Measurements from ENCODE around the gene H3-3A.

H3-3A gene

DNA sequence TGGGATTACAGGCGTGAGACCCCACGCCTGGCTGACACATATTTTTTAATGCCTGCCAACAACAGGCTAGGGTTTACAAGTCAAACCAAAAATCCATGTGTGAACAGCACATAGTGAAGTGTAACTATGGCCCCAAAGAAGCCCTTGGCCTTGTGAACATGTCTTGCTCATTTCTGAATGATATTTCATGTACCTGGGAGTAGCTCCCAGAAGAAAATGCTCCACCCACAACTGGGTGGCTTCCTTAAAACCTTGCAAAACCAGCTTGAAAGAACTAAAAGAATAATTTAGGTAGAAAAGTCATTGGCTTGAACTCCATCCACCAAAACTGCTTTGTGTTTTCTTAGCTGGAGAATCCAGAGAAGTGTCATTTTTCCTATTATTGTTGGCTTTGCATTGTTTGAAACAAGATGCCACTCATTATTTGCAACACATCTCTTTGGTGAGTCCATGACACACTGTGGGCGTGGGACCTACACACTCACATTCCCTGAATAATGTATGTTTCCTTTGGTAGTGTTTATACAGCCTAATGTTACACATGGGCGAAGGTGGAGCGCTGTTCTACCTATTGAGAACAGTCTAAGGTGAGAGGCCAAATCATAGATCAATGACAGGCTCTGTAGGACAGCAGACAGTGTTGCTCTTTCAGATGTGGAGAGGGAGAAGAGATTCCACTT lies 34.8 kb upstream of the H3-3A start:
- Histone ChIP-seq H3K27me3 (ENCODE audit: insufficient read depth, insufficient read length) (no peaks in the 10 kb centered on the region), H3K36me3 (ENCODE audit: insufficient read depth, insufficient read length, low read length) (no peaks in the 10 kb centered on the region), H3K4me1 (ENCODE audit: insufficient read depth, insufficient read length) (no peaks in the 10 kb centered on the region), H3K9me3 (ENCODE audit: insufficient read depth, low read length) (no peaks in the 10 kb centered on the region), H3K4me3 (ENCODE audit: insufficient read length, low read depth) (no peak overlapping the region), H3K9ac (ENCODE audit: insufficient read length, low read depth) (no peak overlapping the region)
- TF ChIP-seq SUZ12 (IDR thresholded peaks at IDR 0.05; ENCODE audit: extremely low read depth, insufficient read depth, insufficient read length) (no peak), ZNF274 (IDR thresholded peaks at IDR 0.05; ENCODE audit: low read depth, low read length) (no peak), YY1 (IDR thresholded peaks at IDR 0.05; ENCODE audit: insufficient read depth, insufficient read length) (no peak)
- DNase-seq (ENCODE audit: low read depth, low spot score), result no peak

GRCh38 chr1:226029093-226029496 lies 33.4 kb upstream of the H3-3A start:
- no peak for DNase-seq (ENCODE audit: low read depth, low spot score)
- H3K4me3 ChIP-seq (ENCODE audit: insufficient read length, low read depth), result no peak overlapping the region
- no peaks in the 10 kb centered on the region for H3K27me3 ChIP-seq (ENCODE audit: insufficient read depth, insufficient read length)
- H3K4me1 ChIP-seq (ENCODE audit: insufficient read depth, insufficient read length), result no peaks in the 10 kb centered on the region
- no peaks in the 10 kb centered on the region for H3K36me3 ChIP-seq (ENCODE audit: insufficient read depth, insufficient read length, low read length)
- TF ChIP-seq YY1 (IDR thresholded peaks at IDR 0.05; ENCODE audit: insufficient read depth, insufficient read length) (no peak), ZNF274 (IDR thresholded peaks at IDR 0.05; ENCODE audit: low read depth, low read length) (no peak), SUZ12 (IDR thresholded peaks at IDR 0.05; ENCODE audit: extremely low read depth, insufficient read depth, insufficient read length) (no peak)
- no peaks in the 10 kb centered on the region for H3K9me3 ChIP-seq (ENCODE audit: insufficient read depth, low read length)
- no peak overlapping the region for H3K9ac ChIP-seq (ENCODE audit: insufficient read length, low read depth)

DNA sequence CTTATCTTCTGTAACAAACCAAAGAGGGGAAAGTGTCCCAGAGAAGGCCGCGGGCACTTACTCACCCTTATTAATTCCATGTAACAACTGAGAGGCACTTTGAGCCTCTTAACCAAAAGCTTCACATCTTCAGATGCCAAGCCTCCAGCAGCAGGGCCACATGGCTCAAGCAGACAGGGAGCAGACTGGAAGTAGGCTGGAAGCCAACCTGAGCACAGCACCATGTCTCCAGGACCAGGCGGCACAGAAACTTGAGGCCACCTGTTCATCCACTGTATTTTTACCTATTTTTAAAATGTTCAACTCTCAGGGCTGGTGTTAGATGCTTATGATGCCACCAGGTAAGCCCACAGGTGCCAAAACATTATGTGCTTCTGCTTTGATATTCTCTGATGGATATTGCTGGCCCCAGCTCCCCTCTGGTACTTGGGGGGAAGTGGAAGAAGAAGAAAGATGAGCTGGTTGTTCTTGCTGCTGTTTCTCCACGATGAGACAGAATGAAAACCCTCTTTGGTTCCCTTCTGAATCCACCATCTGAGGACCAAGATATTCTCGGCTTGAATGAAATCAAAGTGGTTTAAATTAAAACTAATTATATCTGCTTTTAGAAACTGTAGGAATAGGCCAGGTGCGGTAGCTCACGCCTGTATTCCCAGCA lies 32.8 kb upstream of the H3-3A start:
- DNase-seq (ENCODE audit: low read depth, low spot score), result no peak
- Histone ChIP-seq H3K36me3 (ENCODE audit: insufficient read depth, insufficient read length, low read length) (no peaks in the 10 kb centered on the region), H3K9ac (ENCODE audit: insufficient read length, low read depth) (no peak overlapping the region), H3K4me1 (ENCODE audit: insufficient read depth, insufficient read length) (no peaks in the 10 kb centered on the region), H3K9me3 (ENCODE audit: insufficient read depth, low read length) (no peaks in the 10 kb centered on the region), H3K27me3 (ENCODE audit: insufficient read depth, insufficient read length) (no peaks in the 10 kb centered on the region), H3K4me3 (ENCODE audit: insufficient read length, low read depth) (no peak overlapping the region)
- TF ChIP-seq SUZ12 (IDR thresholded peaks at IDR 0.05; ENCODE audit: extremely low read depth, insufficient read depth, insufficient read length), result no peak
- no peak for TF ChIP-seq YY1 (IDR thresholded peaks at IDR 0.05; ENCODE audit: insufficient read depth, insufficient read length)
- no peak for TF ChIP-seq ZNF274 (IDR thresholded peaks at IDR 0.05; ENCODE audit: low read depth, low read length)

DNA sequence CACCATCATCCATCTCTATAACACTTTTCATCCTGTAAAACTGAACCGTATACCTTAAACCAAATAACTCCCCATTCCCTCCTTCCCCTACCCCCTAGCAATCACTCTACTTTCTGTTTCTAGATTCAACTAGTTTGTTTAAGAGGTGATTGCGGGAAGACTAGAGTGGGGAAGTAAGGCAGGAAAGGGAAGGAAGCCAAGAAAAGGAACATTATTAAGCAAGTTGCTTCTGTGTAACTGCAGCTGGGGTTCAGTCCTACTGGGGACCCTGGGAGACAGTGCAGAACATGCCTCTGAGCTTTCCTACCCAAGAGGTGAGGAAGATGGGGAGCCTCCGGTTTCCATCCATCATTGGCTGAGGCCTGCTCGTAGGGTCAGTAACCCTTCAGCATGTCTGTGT lies 28.9 kb upstream of the H3-3A start:
- no peaks in the 10 kb centered on the region for H3K36me3 ChIP-seq (ENCODE audit: insufficient read depth, insufficient read length, low read length)
- no peak for TF ChIP-seq ZNF274 (IDR thresholded peaks at IDR 0.05; ENCODE audit: low read depth, low read length)
- no peak for TF ChIP-seq SUZ12 (IDR thresholded peaks at IDR 0.05; ENCODE audit: extremely low read depth, insufficient read depth, insufficient read length)
- TF ChIP-seq YY1 (IDR thresholded peaks at IDR 0.05; ENCODE audit: insufficient read depth, insufficient read length), result no peak

GRCh38 chr1:226033991-226034390 lies 28.5 kb upstream of the H3-3A start:
- DNase-seq (ENCODE audit: low read depth, low spot score), result no peak
- TF ChIP-seq YY1 (IDR thresholded peaks at IDR 0.05; ENCODE audit: insufficient read depth, insufficient read length) (no peak), SUZ12 (IDR thresholded peaks at IDR 0.05; ENCODE audit: extremely low read depth, insufficient read depth, insufficient read length) (no peak)
- Histone ChIP-seq H3K9ac (ENCODE audit: insufficient read length, low read depth) (no peak overlapping the region), H3K4me1 (ENCODE audit: insufficient read depth, insufficient read length) (no peaks in the 10 kb centered on the region), H3K27me3 (ENCODE audit: insufficient read depth, insufficient read length) (no peaks in the 10 kb centered on the region), H3K4me3 (ENCODE audit: insufficient read length, low read depth) (no peak overlapping the region), H3K9me3 (ENCODE audit: insufficient read depth, low read length) (no peaks in the 10 kb centered on the region), H3K36me3 (ENCODE audit: insufficient read depth, insufficient read length, low read length) (no peaks in the 10 kb centered on the region)

More for the DNA sequence above, 28.9 kb upstream of the H3-3A start:
- no peaks in the 10 kb centered on the region for H3K4me1 ChIP-seq (ENCODE audit: insufficient read depth, insufficient read length)
- H3K4me3 ChIP-seq (ENCODE audit: insufficient read length, low read depth), result no peak overlapping the region
- no peaks in the 10 kb centered on the region for H3K27me3 ChIP-seq (ENCODE audit: insufficient read depth, insufficient read length)
- DNase-seq (ENCODE audit: low read depth, low spot score), result no peak
- H3K9me3 ChIP-seq (ENCODE audit: insufficient read depth, low read length), result no peaks in the 10 kb centered on the region
- no peak overlapping the region for H3K9ac ChIP-seq (ENCODE audit: insufficient read length, low read depth)

DNA sequence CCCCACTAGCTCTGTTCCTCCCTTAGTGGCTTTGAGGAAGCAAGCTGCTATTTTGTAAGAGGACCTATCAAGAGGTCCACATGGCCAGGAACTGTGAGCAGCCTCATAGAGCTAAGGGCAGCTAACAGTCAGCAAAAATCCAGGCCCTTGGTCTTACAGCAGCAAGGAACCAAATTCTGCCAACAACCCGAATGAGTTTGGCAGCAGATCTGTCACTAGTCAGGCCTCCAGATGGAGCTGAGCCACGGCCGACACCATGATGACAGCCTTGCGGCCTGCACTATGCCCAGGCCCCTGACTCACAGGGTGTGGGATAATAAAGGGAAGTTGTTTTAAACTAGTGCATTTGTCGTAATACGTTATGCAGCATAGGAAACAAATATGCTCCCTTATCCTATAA lies 28.0 kb upstream of the H3-3A start:
- Histone ChIP-seq H3K4me3 (ENCODE audit: insufficient read length, low read depth) (no peak overlapping the region), H3K4me1 (ENCODE audit: insufficient read depth, insufficient read length) (no peaks in the 10 kb centered on the region), H3K36me3 (ENCODE audit: insufficient read depth, insufficient read length, low read length) (no peaks in the 10 kb centered on the region), H3K27me3 (ENCODE audit: insufficient read depth, insufficient read length) (no peaks in the 10 kb centered on the region), H3K9ac (ENCODE audit: insufficient read length, low read depth) (no peak overlapping the region), H3K9me3 (ENCODE audit: insufficient read depth, low read length) (no peaks in the 10 kb centered on the region)
- TF ChIP-seq SUZ12 (IDR thresholded peaks at IDR 0.05; ENCODE audit: extremely low read depth, insufficient read depth, insufficient read length) (no peak), YY1 (IDR thresholded peaks at IDR 0.05; ENCODE audit: insufficient read depth, insufficient read length) (no peak), ZNF274 (IDR thresholded peaks at IDR 0.05; ENCODE audit: low read depth, low read length) (no peak)
- DNase-seq (ENCODE audit: low read depth, low spot score), result no peak

- TF ChIP-seq ZNF274 (IDR thresholded peaks at IDR 0.05; ENCODE audit: low read depth, low read length) (no peak), SUZ12 (IDR thresholded peaks at IDR 0.05; ENCODE audit: extremely low read depth, insufficient read depth, insufficient read length) (no peak), YY1 (IDR thresholded peaks at IDR 0.05; ENCODE audit: insufficient read depth, insufficient read length) (no peak)
- H3K9me3 ChIP-seq (ENCODE audit: insufficient read depth, low read length), result no peaks in the 10 kb centered on the region
- H3K4me3 ChIP-seq (ENCODE audit: insufficient read length, low read depth), result no peak overlapping the region
- no peaks in the 10 kb centered on the region for H3K27me3 ChIP-seq (ENCODE audit: insufficient read depth, insufficient read length)
- H3K9ac ChIP-seq (ENCODE audit: insufficient read length, low read depth), result no peak overlapping the region
- no peaks in the 10 kb centered on the region for H3K36me3 ChIP-seq (ENCODE audit: insufficient read depth, insufficient read length, low read length)
- DNase-seq (ENCODE audit: low read depth, low spot score), result no peak
- H3K4me1 ChIP-seq (ENCODE audit: insufficient read depth, insufficient read length), result no peaks in the 10 kb centered on the region
These were observed 26.6 kb upstream of the H3-3A start for GRCh38 chr1:226035915-226036314.
